Hematopoietic multipotent progenitor cell treated with erythropoietin and hydrocortisone succinate and interleukin-3 and kit ligand, for 8 days (in vitro differentiated cells): ENCODE results near the gene SLC39A1.
A peak's percentile ranks its signal among the peaks of the same experiment; 100 is the strongest.
"Not testable (repeated sequence)": the region's sequence is repeated elsewhere in the genome, so short reads cannot be mapped to it uniquely, and the experiment has no call there.

Experiments used
- DNase-seq: peaks from one replicate; pipeline ENCODE4 v3.0.0-alpha.2; 2015

Gene SLC39A1

GRCh38 chr1:153963030-153963849, at the start of gene SLC39A1:
Gene SLC39A1 (minus strand): TSS chr1:153963537. CDS start chr1:153962715, 822 bp downstream.
- peak; percentile 97 for DNase-seq

- DNase-seq, result not testable (repeated sequence)
Observed at GRCh38 chr1:154012543-154012942, 49.2 kb upstream of the SLC39A1 start.

- no peak for DNase-seq
Observed at GRCh38 chr1:154012129-154012528, 48.8 kb upstream of the SLC39A1 start.

- no peak for DNase-seq
Observed at GRCh38 chr1:154006136-154006535, 42.8 kb upstream of the SLC39A1 start.

- no peak for DNase-seq
Observed at GRCh38 chr1:154000420-154000819, 37.1 kb upstream of the SLC39A1 start.

GRCh38 chr1:153996882-153997281, 33.5 kb upstream of the SLC39A1 start:
- DNase-seq, result not testable (repeated sequence)

- DNase-seq, result no peak
Observed at GRCh38 chr1:153995640-153996039, 32.3 kb upstream of the SLC39A1 start.

- no peak for DNase-seq
Observed at GRCh38 chr1:153995202-153995601, 31.9 kb upstream of the SLC39A1 start.

GRCh38 chr1:153991806-153992205, 28.5 kb upstream of the SLC39A1 start:
- DNase-seq, result no peak

- DNase-seq, result no peak
Observed at GRCh38 chr1:153991151-153991630, 27.9 kb upstream of the SLC39A1 start.

GRCh38 chr1:153990468-153991150, 27.3 kb upstream of the SLC39A1 start, which contains the start of gene RPS27:
Gene RPS27 (plus strand): TSS chr1:153990762. CDS start chr1:153990797, 35 bp downstream.
- DNase-seq, result peak; percentile 99

GRCh38 chr1:153987621-153988020, 24.3 kb upstream of the SLC39A1 start:
- DNase-seq, result no peak

- DNase-seq, result peak; percentile 83
Observed at GRCh38 chr1:153985941-153986761, 22.8 kb upstream of the SLC39A1 start, which contains the start of gene RAB13. Gene RAB13 (minus strand): TSS chr1:153986339. CDS start chr1:153986236, 103 bp downstream.

GRCh38 chr1:153985341-153985912, 22.1 kb upstream of the SLC39A1 start:
- DNase-seq, result peak; percentile 27

- no peak for DNase-seq
Observed at GRCh38 chr1:153984123-153984894, 21.0 kb upstream of the SLC39A1 start.

GRCh38 chr1:153981735-153982134, 18.4 kb upstream of the SLC39A1 start:
- not testable (repeated sequence) for DNase-seq

- not testable (repeated sequence) for DNase-seq
Observed at GRCh38 chr1:153979091-153979490, 15.8 kb upstream of the SLC39A1 start.

GRCh38 chr1:153978274-153978909, 15.1 kb upstream of the SLC39A1 start:
- peak; percentile 35 for DNase-seq

- peak; percentile 89 for DNase-seq
Observed at GRCh38 chr1:153977250-153978240, 14.2 kb upstream of the SLC39A1 start, which contains the start of gene JTB. Gene JTB (minus strand): TSS chr1:153977674. CDS start chr1:153977252, 422 bp downstream.

GRCh38 chr1:153976819-153977249, 13.5 kb upstream of the SLC39A1 start:
- peak; percentile 49 for DNase-seq
